SK-N-SH (cell line): Measurements from ENCODE around the gene PTPRD. TPM values are rescaled to one million over a fixed set of nuclear protein-coding genes. Genes with fewer than 3 reads are reported as not detected.

ENCODE experiments used
- CTCF ChIA-PET: fragments of 300-600, 350-600 bp; formaldehyde crosslinking; extraction: SDS; loops from one replicate; lab custom pipeline; 2021; lab: Yijun Ruan, JAX
- POLR2A ChIA-PET: fragments of 350-600 bp; sonication (Branson Sonifier 250); formaldehyde crosslinking; extraction: SDS; loops from one replicate; lab custom pipeline; 2020; ENCODE audit warnings: antibody characterized with exemption, inconsistent platforms; lab: Yijun Ruan, JAX
- DNase-seq: peaks from one replicate; pipeline ENCODE4 v3.0.0; 2012
- H2AFZ ChIP-seq: fragments of 200-600 bp; sonication (generic); 2 replicates; pipeline ENCODE4 v1.8.1; 2016; ENCODE audit warnings: antibody characterized with exemption, mild to moderate bottlenecking, low read depth
- H3F3A ChIP-seq: fragments of 200-600 bp; sonication (generic); replicated peaks from 2 replicates; pipeline ENCODE3; 2016; ENCODE audit warnings: antibody characterized with exemption, mild to moderate bottlenecking; ENCODE audit not compliant: insufficient read depth
- H3K27ac ChIP-seq, 2 experiments: fragments of 200-500 bp in 1 of 2; fragments of 200-600 bp in 1 of 2; sonication (Bioruptor generic) in 1 of 2; sonication (generic), shearing (Covaris generic) in 1 of 2; 2 replicates each; pipeline versions ENCODE4 v1.5.1 to v1.6.1; 2014 to 2016; ENCODE audit warnings: low read depth in 2 of 2, inconsistent platforms in 1 of 2, low read length in 1 of 2, mild to moderate bottlenecking in 1 of 2, mixed read lengths in 1 of 2
- H3K27me3 ChIP-seq: fragments of 200-600 bp; sonication (generic), shearing (Covaris generic); 2 replicates; pipeline ENCODE4 v1.6.1; 2016; ENCODE audit warnings: mixed run types; ENCODE audit not compliant: insufficient read depth
- H3K36me3 ChIP-seq, 2 experiments: fragments of 200-500 bp in 1 of 2; fragments of 200-600 bp in 1 of 2; sonication (Bioruptor generic) in 1 of 2; sonication (generic) in 1 of 2; replicated peaks in 1 of 2; 2 replicates each; pipeline versions ENCODE3 to v1.5.1; 2014 to 2016; ENCODE audit warnings: low read length in 1 of 2, mild to moderate bottlenecking in 1 of 2; ENCODE audit not compliant: insufficient read depth in 2 of 2, control insufficient read depth in 1 of 2
- H3K4me1 ChIP-seq, 2 experiments: fragments of 200-500 bp in 1 of 2; fragments of 200-600 bp in 1 of 2; sonication (Bioruptor generic) in 1 of 2; sonication (generic), shearing (Covaris generic) in 1 of 2; 2 replicates each; pipeline versions ENCODE4 v1.5.1 to v1.6.1; 2014 to 2016; ENCODE audit warnings: low read depth in 1 of 2, low read length in 1 of 2, mixed run types in 1 of 2; ENCODE audit not compliant: insufficient read depth in 2 of 2, control insufficient read depth in 1 of 2
- H3K4me2 ChIP-seq: fragments of 200-600 bp; sonication (generic), shearing (Covaris generic); 2 replicates; pipeline ENCODE4 v1.6.1; 2017; ENCODE audit warnings: mixed run types
- H3K4me3 ChIP-seq, 2 experiments: fragments of 200-500 bp in 1 of 2; fragments of 200-600 bp in 1 of 2; sonication (Bioruptor generic) in 1 of 2; sonication (generic), shearing (Covaris generic) in 1 of 2; 2 replicates each; pipeline versions ENCODE4 v1.5.1 to v1.8.1; 2014 to 2016; ENCODE audit warnings: low read depth in 2 of 2, inconsistent platforms in 1 of 2, low read length in 1 of 2, mild to moderate bottlenecking in 1 of 2, mixed read lengths in 1 of 2, moderate library complexity in 1 of 2
- H3K79me2 ChIP-seq: fragments of 200-600 bp; sonication (generic); 2 replicates; pipeline ENCODE4 v1.8.1; 2017; ENCODE audit warnings: mild to moderate bottlenecking; ENCODE audit not compliant: insufficient read depth
- H3K9ac ChIP-seq: fragments of 200-600 bp; sonication (generic); 2 replicates; pipeline ENCODE4 v1.6.1; 2017; ENCODE audit warnings: mixed run types
- H3K9me2 ChIP-seq: fragments of 200-600 bp; sonication (generic); 2 replicates; pipeline ENCODE4 v1.6.1; 2017; ENCODE audit warnings: mixed run types
- H3K9me3 ChIP-seq: fragments of 200-600 bp; sonication (generic); 2 replicates; pipeline ENCODE4 v1.6.1; 2017; ENCODE audit warnings: mixed run types, mild to moderate bottlenecking, moderate library complexity
- H4K20me1 ChIP-seq: fragments of 200-600 bp; sonication (generic); 2 replicates; pipeline ENCODE4 v1.6.1; 2017; ENCODE audit warnings: mild to moderate bottlenecking, mixed run types; ENCODE audit not compliant: insufficient read depth
- CHD2 ChIP-seq: fragments of 150-350 bp; IDR thresholded peaks from 2 replicates; pipeline ENCODE4 v1.6.1; 2018; ENCODE audit warnings: low read length; ENCODE audit not compliant: partially characterized antibody
- EP300 ChIP-seq, 2 experiments: IDR thresholded peaks; 2 replicates each; pipeline versions ENCODE4 v1.4.0 to v1.6.1; 2012; ENCODE audit warnings: borderline replicate concordance in 1 of 2, low read depth in 1 of 2, low read length in 1 of 2
- EZH2phosphoT487 ChIP-seq: fragments of 200-600 bp; sonication (generic); IDR thresholded peaks from 2 replicates; pipeline ENCODE4 v1.6.1; 2017; ENCODE audit warnings: low read depth, mixed run types, mild to moderate bottlenecking, antibody characterized with exemption, moderate library complexity, borderline replicate concordance
- FOXJ3 ChIP-seq: sonication (generic); formaldehyde crosslinking; IDR thresholded peaks from 2 replicates; pipeline ENCODE4 v1.5.1; 2020; ENCODE audit warnings: mild to moderate bottlenecking, missing genetic modification reagents
- FOXM1 ChIP-seq: IDR thresholded peaks from 2 replicates; pipeline ENCODE4 v1.4.0; 2012; ENCODE audit warnings: low read depth, mild to moderate bottlenecking
- GABPA ChIP-seq: IDR thresholded peaks from 2 replicates; pipeline ENCODE4 v1.4.0; 2012; ENCODE audit warnings: low read depth, mild to moderate bottlenecking
- GATA2 ChIP-seq: sonication (generic); formaldehyde crosslinking; IDR thresholded peaks from 2 replicates; pipeline ENCODE4 v1.5.0; 2020; ENCODE audit warnings: mild to moderate bottlenecking, missing genetic modification reagents
- JUND ChIP-seq: IDR thresholded peaks from 2 replicates; pipeline ENCODE4 v1.4.0; 2012
- MEF2A ChIP-seq: IDR thresholded peaks from 2 replicates; pipeline ENCODE4 v1.4.0; 2012; ENCODE audit warnings: low read depth, borderline replicate concordance
- NRF1 ChIP-seq: IDR thresholded peaks from 2 replicates; pipeline ENCODE4 v1.6.1; 2012; ENCODE audit warnings: low read depth, mild to moderate bottlenecking, low read length
- POLR2AphosphoS5 ChIP-seq: IDR thresholded peaks from 2 replicates; pipeline ENCODE4 v1.6.1; 2012; ENCODE audit warnings: low read depth, low read length
- RAD21 ChIP-seq: IDR thresholded peaks from 2 replicates; pipeline ENCODE4 v1.6.1; 2012; ENCODE audit warnings: mild to moderate bottlenecking, low read length
- RCOR1 ChIP-seq: fragments of 150-350 bp; IDR thresholded peaks from 2 replicates; pipeline ENCODE4 v1.6.1; 2017; ENCODE audit warnings: antibody characterized with exemption, low read length
- RXRA ChIP-seq: IDR thresholded peaks from 2 replicates; pipeline ENCODE4 v1.4.0; 2012; ENCODE audit warnings: low read depth, mild to moderate bottlenecking, borderline replicate concordance
- SIN3A ChIP-seq: IDR thresholded peaks from 2 replicates; pipeline ENCODE4 v1.6.1; 2012; ENCODE audit warnings: low read depth, mild to moderate bottlenecking, low read length, moderate library complexity, borderline replicate concordance
- SMC3 ChIP-seq: IDR thresholded peaks from 2 replicates; pipeline ENCODE4 v1.6.1; 2012; ENCODE audit warnings: low read depth, low read length, improper control_type of control experiment
- TCF12 ChIP-seq: IDR thresholded peaks from 2 replicates; pipeline ENCODE4 v1.4.0; 2012
- YY1 ChIP-seq: IDR thresholded peaks from 2 replicates; pipeline ENCODE4 v1.4.0; 2012; ENCODE audit warnings: low read depth, mild to moderate bottlenecking
- WGBS: methylation state at CpG from one replicate; pipeline ENCODE4 v1.1.6; 2017; ENCODE audit warnings: low lambda C conversion rate; 5-methylcytosine and 5-hydroxymethylcytosine counted together
- polyA plus RNA-seq, 3 experiments: library from polyadenylated mRNA; depleted of rRNA; stranded (reverse); fragments of >200 nt; gene quantifications; 2 replicates each; pipeline ENCODE4 v1.2.3, GENCODE V29; 2012
- TF ChIP-seq, protein P1 (sequence below): fragments of 150-350 bp; IDR thresholded peaks from 2 replicates; pipeline ENCODE4 v1.6.1; 2017; ENCODE audit warnings: antibody characterized with exemption, low read length, low read depth, borderline replicate concordance
- TF ChIP-seq, protein P2 (sequence below): fragments of 200-600 bp; sonication (generic); IDR thresholded peaks from 2 replicates; pipeline ENCODE4 v1.6.1; 2017; ENCODE audit warnings: antibody characterized with exemption, mild to moderate bottlenecking, moderate library complexity
- TF ChIP-seq, protein P3 (sequence below): fragments of 150-350 bp; IDR thresholded peaks from 2 replicates; pipeline ENCODE4 v1.6.1; 2016; ENCODE audit warnings: mild to moderate bottlenecking, low read depth, low read length

PTPRD gene
- polyA plus RNA-seq, 1 of the 3 experiments (the other 2 are of a cell fraction) = 0.15 TPM

DNA sequence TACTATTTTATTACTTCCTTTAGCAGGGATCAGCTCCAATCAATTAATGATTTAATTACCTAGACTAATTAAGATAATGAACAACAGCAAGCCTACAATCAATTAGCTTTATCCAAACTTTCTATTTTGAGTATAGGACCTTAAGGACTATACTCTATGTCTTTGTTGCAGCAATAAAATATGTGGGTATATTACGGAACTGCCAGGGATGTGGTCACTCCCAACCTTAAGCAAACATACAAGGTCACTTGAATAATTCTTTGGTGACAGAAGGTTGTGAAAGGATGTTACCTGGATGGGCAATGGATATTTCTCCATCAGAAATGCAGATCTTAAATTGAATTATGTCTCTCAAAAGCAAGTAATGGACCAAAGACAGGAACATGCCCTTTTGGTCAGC lies 1905.8 kb downstream of the PTPRD start:
- H2AFZ ChIP-seq = no peak overlapping the region
- no peak for DNase-seq
- no peaks in the 10 kb centered on the region for H3K9me2 ChIP-seq
- no peaks in the 10 kb centered on the region for H3K79me2 ChIP-seq
- TF ChIP-seq GATA2 = no peak
- POLR2A ChIA-PET = no interaction called here
- no peaks in the 10 kb centered on the region for H4K20me1 ChIP-seq
- no peak overlapping the region for H3K9ac ChIP-seq
- no peaks in the 10 kb centered on the region for H3K9me3 ChIP-seq
- no peaks in the 10 kb centered on the region for H3K27me3 ChIP-seq
- no peak overlapping the region for H3K4me2 ChIP-seq
- H3K27ac ChIP-seq = no peak overlapping the region
- H3K4me3 ChIP-seq = no peak overlapping the region
- no peaks in the 10 kb centered on the region for H3K4me1 ChIP-seq
- 100% methylated on average over 1 of the region's 1 CpG for WGBS
- no peaks in the 10 kb centered on the region for H3F3A ChIP-seq
- no peaks in the 10 kb centered on the region for H3K36me3 ChIP-seq
- CTCF ChIA-PET = interaction anchor here (1.7 kb wide), 1 partner anchor 11 kb away, joined by 8 read pairs; no protein-coding TSS in a partner anchor

DNA sequence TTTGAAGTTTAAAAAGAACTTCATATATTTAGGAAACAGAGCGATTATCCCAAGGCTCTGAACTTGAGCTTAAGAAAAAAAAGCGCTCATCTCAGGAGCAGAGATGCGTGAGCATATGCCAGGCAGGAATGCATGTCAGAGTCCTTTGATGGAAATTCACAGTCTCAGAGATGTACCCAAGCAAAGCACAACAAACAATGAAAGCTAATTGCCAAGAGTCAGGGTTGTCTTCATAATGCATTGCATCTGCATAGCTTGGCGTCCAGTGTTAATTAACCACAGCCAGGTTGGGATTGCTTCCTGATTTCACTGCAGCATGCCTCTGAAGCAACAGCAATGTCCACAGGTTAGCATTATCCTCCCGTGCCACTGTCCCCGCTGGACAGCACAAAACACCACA lies 1906.3 kb downstream of the PTPRD start:
- 70% methylated on average over 6 of the region's 6 CpGs for WGBS
- no peak overlapping the region for H2AFZ ChIP-seq
- H3K4me3 ChIP-seq = no peak overlapping the region
- H3K27ac ChIP-seq = no peak overlapping the region
- CTCF ChIA-PET = interaction anchor here (1.7 kb wide), 1 partner anchor 11 kb away, joined by 8 read pairs; no protein-coding TSS in a partner anchor
- H3F3A ChIP-seq = no peaks in the 10 kb centered on the region
- H4K20me1 ChIP-seq = no peaks in the 10 kb centered on the region
- POLR2A ChIA-PET = no interaction called here
- no peak overlapping the region for H3K4me2 ChIP-seq
- H3K4me1 ChIP-seq = no peaks in the 10 kb centered on the region
- no peaks in the 10 kb centered on the region for H3K9me2 ChIP-seq
- no peak for DNase-seq
- H3K9me3 ChIP-seq = no peaks in the 10 kb centered on the region
- no peaks in the 10 kb centered on the region for H3K79me2 ChIP-seq
- TF ChIP-seq NRF1 = no peak
- no peak for TF ChIP-seq GABPA
- TF ChIP-seq RAD21 = no peak
- no peak for TF ChIP-seq JUND
- no peak for TF ChIP-seq FOXJ3 (CRISPR knock-in tag)
- TF ChIP-seq YY1 = no peak
- no peak for TF ChIP-seq RCOR1
- no peak for TF ChIP-seq SIN3A
- no peak for TF ChIP-seq EP300 (IDR thresholded peaks at IDR 0.05; ENCODE audit: borderline replicate concordance in 1 of 2, low read depth in 1 of 2, low read length in 1 of 2)
- TF ChIP-seq, protein P1, sequence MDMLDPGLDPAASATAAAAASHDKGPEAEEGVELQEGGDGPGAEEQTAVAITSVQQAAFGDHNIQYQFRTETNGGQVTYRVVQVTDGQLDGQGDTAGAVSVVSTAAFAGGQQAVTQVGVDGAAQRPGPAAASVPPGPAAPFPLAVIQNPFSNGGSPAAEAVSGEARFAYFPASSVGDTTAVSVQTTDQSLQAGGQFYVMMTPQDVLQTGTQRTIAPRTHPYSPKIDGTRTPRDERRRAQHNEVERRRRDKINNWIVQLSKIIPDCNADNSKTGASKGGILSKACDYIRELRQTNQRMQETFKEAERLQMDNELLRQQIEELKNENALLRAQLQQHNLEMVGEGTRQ = no peak
- TF ChIP-seq SMC3 = no peak
- TF ChIP-seq, protein P2, sequence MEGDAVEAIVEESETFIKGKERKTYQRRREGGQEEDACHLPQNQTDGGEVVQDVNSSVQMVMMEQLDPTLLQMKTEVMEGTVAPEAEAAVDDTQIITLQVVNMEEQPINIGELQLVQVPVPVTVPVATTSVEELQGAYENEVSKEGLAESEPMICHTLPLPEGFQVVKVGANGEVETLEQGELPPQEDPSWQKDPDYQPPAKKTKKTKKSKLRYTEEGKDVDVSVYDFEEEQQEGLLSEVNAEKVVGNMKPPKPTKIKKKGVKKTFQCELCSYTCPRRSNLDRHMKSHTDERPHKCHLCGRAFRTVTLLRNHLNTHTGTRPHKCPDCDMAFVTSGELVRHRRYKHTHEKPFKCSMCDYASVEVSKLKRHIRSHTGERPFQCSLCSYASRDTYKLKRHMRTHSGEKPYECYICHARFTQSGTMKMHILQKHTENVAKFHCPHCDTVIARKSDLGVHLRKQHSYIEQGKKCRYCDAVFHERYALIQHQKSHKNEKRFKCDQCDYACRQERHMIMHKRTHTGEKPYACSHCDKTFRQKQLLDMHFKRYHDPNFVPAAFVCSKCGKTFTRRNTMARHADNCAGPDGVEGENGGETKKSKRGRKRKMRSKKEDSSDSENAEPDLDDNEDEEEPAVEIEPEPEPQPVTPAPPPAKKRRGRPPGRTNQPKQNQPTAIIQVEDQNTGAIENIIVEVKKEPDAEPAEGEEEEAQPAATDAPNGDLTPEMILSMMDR = no peak
- TF ChIP-seq FOXM1 = no peak
- TF ChIP-seq, protein P3, sequence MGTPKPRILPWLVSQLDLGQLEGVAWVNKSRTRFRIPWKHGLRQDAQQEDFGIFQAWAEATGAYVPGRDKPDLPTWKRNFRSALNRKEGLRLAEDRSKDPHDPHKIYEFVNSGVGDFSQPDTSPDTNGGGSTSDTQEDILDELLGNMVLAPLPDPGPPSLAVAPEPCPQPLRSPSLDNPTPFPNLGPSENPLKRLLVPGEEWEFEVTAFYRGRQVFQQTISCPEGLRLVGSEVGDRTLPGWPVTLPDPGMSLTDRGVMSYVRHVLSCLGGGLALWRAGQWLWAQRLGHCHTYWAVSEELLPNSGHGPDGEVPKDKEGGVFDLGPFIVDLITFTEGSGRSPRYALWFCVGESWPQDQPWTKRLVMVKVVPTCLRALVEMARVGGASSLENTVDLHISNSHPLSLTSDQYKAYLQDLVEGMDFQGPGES = no peak
- TF ChIP-seq RXRA = no peak
- TF ChIP-seq POLR2AphosphoS5 = no peak
- no peak for TF ChIP-seq TCF12
- no peak for TF ChIP-seq MEF2A
- TF ChIP-seq CHD2 = no peak
- no peak for TF ChIP-seq EZH2phosphoT487
- H3K27me3 ChIP-seq = no peaks in the 10 kb centered on the region
- no peaks in the 10 kb centered on the region for H3K36me3 ChIP-seq
- no peak overlapping the region for H3K9ac ChIP-seq
